AG09319 (cell line): ENCODE results near the gene MMP14.
"Not testable (repeated sequence)": the region's sequence is repeated elsewhere in the genome, so short reads cannot be mapped to it uniquely, and the experiment has no call there.

Source experiments
- DNase-seq: peaks from one replicate; pipeline ENCODE4 v3.0.0-alpha.2; 2010; ENCODE audit warnings: low read depth; ENCODE audit errors: extremely low read depth
- TF ChIP-seq, protein P1 (sequence below): IDR thresholded peaks from 2 replicates; pipeline ENCODE4 v1.5.1; 2011; ENCODE audit warnings: low read depth, mild to moderate bottlenecking, inconsistent platforms, low read length, moderate library complexity

MMP14 gene

GRCh38 chr14:22796087-22796707, 40.2 kb upstream of the MMP14 start:
- no peak for DNase-seq
- TF ChIP-seq, protein P1, sequence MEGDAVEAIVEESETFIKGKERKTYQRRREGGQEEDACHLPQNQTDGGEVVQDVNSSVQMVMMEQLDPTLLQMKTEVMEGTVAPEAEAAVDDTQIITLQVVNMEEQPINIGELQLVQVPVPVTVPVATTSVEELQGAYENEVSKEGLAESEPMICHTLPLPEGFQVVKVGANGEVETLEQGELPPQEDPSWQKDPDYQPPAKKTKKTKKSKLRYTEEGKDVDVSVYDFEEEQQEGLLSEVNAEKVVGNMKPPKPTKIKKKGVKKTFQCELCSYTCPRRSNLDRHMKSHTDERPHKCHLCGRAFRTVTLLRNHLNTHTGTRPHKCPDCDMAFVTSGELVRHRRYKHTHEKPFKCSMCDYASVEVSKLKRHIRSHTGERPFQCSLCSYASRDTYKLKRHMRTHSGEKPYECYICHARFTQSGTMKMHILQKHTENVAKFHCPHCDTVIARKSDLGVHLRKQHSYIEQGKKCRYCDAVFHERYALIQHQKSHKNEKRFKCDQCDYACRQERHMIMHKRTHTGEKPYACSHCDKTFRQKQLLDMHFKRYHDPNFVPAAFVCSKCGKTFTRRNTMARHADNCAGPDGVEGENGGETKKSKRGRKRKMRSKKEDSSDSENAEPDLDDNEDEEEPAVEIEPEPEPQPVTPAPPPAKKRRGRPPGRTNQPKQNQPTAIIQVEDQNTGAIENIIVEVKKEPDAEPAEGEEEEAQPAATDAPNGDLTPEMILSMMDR: no peak

DNA sequence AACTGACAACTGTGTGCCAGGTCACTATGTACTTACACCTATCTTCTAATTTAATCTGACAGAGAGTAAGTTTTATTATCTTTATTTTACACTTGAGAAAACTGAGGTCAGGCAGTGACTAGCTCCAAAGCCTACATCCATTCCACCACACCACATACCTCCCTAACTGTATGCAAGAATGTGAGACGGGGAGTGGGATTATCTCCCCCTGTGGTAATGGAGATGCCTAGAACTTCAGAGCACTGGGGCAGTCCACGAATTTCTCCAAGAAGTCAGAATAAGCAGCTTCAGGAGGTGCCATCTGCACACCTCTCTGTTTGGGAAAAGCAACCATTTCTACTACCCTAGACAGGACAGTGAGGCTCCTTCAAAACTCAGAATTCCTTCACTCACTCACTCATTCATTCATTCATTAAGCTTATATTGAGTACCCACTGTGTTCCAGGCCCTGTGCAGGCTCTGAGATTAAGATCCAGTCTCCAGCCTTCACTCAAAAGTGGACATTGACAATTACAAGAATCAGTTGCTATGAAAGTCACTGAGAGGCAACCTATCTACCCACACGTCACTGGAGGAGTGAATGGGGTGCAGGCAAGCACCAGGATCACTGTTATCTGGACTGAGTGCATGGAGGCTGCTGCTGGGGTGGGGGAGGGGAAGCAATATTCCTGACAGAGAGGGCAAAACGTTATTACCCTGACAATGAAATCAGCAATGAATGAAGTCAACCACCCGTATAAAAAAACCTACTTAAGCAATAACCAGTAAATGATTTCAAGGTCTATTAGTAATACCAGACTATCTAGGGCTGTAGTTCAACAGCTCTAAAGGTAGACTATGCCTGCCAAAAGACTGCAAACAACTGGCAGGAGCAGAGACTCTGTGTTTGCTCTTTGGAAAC, 39.1 kb upstream of the MMP14 start:
- TF ChIP-seq, protein P1: no peak
- DNase-seq: no peak

- TF ChIP-seq, protein P1: no peak
- DNase-seq: no peak
These were observed 37.9 kb upstream of the MMP14 start for GRCh38 chr14:22798528-22798927.

DNA sequence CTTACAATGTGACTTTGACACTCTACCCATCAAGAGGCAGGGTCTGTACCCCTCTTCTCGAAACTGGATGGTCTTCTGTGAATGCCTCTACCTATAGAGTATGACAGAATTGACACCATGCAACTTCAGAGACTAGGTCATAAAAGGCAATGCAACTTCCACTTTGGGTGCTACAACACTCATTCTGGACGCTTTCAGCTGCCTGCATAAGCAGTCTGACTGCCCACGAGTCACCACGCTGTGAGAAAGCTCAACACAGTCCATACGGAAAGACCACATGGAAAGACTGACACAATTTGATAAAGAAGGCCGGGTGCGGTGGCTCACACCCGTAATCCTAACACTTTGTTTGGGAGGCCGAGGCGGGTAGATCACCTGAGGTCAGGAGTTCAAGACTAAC, 36.0 kb upstream of the MMP14 start:
- no peak for DNase-seq
- TF ChIP-seq, protein P1: no peak

- DNase-seq: no peak
- TF ChIP-seq, protein P1: no peak
These were observed 34.7 kb upstream of the MMP14 start for GRCh38 chr14:22801716-22802115.

DNA sequence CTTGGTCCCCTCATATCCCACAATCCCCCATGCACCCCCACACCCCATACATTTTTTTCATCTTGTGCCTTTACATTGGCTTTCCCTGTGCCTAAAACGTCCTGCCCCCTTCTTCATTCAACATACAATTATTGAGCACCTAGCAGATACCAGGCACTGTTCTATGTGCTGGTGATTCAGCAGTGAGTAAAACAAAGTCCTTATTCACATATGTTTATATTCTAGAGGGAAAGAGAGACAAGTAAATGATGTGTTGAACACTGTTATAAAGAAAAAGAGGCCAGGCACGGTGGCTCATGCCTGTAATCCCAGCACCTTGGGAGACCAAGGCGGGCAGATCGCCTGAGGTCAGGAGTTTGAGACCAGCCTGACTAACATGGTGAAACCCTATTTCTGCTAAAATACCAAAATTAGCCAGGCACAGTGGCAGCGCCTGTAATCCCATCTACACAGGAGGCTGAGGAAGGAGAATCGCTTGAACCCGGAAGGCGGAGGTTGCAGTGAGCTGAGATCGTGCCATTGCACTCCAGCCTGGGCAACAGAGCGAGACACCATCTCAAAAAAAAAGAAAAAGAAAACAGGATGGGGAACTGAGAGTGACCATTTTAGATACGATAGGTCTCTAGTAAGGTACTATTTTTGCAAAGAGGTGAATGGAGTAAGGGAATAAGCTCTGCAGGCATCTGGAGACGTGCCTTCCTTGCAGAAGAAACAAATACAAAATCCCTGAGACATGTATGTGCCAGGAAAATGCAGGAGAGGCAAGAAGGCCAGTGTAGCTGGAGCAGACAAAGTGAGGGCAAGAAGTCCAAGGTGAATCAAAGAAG, 33.3 kb upstream of the MMP14 start:
- DNase-seq: no peak
- TF ChIP-seq, protein P1: no peak

- TF ChIP-seq, protein P1: no peak
These were observed 32.8 kb upstream of the MMP14 start for GRCh38 chr14:22803687-22803974.

GRCh38 chr14:22805235-22805634, 31.1 kb upstream of the MMP14 start:
- not testable (repeated sequence) for DNase-seq

More at GRCh38 chr14:22803687-22803974, 32.8 kb upstream of the MMP14 start:
- DNase-seq: no peak
